AG09319 (cell line): ENCODE measurements around the gene SNAP29.
"Not testable (repeated sequence)": the region's sequence is repeated elsewhere in the genome, so short reads cannot be mapped to it uniquely, and the experiment has no call there.

Experiments used
- DNase-seq: peaks from one replicate; pipeline ENCODE4 v3.0.0-alpha.2; 2010; ENCODE audit warnings: low read depth; ENCODE audit errors: extremely low read depth
- CTCF ChIP-seq: IDR thresholded peaks from 2 replicates; pipeline ENCODE4 v1.5.1; 2011; ENCODE audit warnings: low read depth, mild to moderate bottlenecking, inconsistent platforms, low read length, moderate library complexity

Gene SNAP29

GRCh38 chr22:20920881-20921203 lies 62.0 kb downstream of the SNAP29 start:
- DNase-seq: no peak
- TF ChIP-seq CTCF: no peak

- DNase-seq: no peak
- TF ChIP-seq CTCF: no peak
These were observed 63.4 kb downstream of the SNAP29 start for GRCh38 chr22:20922141-20922751.

GRCh38 chr22:20926243-20926642 lies 67.4 kb downstream of the SNAP29 start:
- DNase-seq: no peak
- TF ChIP-seq CTCF: no peak

GRCh38 chr22:20927940-20928572 lies 69.2 kb downstream of the SNAP29 start:
- DNase-seq: no peak
- TF ChIP-seq CTCF: no peak

GRCh38 chr22:20928573-20928967 lies 69.8 kb downstream of the SNAP29 start:
- TF ChIP-seq CTCF: no peak

GRCh38 chr22:20930004-20930403 lies 71.2 kb downstream of the SNAP29 start:
- no peak for TF ChIP-seq CTCF
- DNase-seq: no peak

More at GRCh38 chr22:20928573-20928967, 69.8 kb downstream of the SNAP29 start:
- no peak for DNase-seq

GRCh38 chr22:20930435-20930834 lies 71.6 kb downstream of the SNAP29 start:
- DNase-seq: not testable (repeated sequence)

- DNase-seq: no peak
- no peak for TF ChIP-seq CTCF
These were observed 72.4 kb downstream of the SNAP29 start for GRCh38 chr22:20931126-20931654.
